Measurements from ENCODE around the gene TGOLN2. TPM values are rescaled to one million over a fixed set of nuclear protein-coding genes. Genes with fewer than 3 reads are reported as not detected.

The TGOLN2 gene
- total RNA-seq, 3 donors from 2014 or later (not counting 1 experiment from before 2014, with no cell fraction given): 190 to 207 (median 194) TPM

- Histone ChIP-seq H3K4me1 (ENCODE audit: control insufficient read depth, insufficient read depth, low read length) (peaks cover 8% of the 10 kb centered on the region), H3K9me3 (ENCODE audit: control insufficient read depth, insufficient read depth, low read length) (no peaks in the 10 kb centered on the region), H3K36me3 (ENCODE audit: control insufficient read depth, insufficient read depth, low read length) (no peaks in the 10 kb centered on the region), H3K27ac (ENCODE audit: low read length) (no peak overlapping the region), H3K27me3 (ENCODE audit: control insufficient read depth, insufficient read depth, low read length) (no peaks in the 10 kb centered on the region), H3K4me3 (ENCODE audit: low read length) (no peak overlapping the region)
- no peaks in the 10 kb centered on the region for H3K9me3 Mint-ChIP-seq
- intact Hi-C loops (cut with micrococcal nuclease): loop anchor here (10.0 kb wide), 1 partner anchor 793 kb away; no protein-coding TSS in a partner anchor
- H3K4me1 Mint-ChIP-seq: peaks cover 11 to 16% of the 10 kb centered on the region in 2 donors
- TF ChIP-seq CTCF (IDR thresholded peaks at IDR 0.05): no peak
- H3K27me3 Mint-ChIP-seq (ENCODE audit: low read depth in 2 of 2): peaks cover 0 to 5% of the 10 kb centered on the region in 2 donors
- H3K27ac Mint-ChIP-seq: no peak overlapping the region
- DNase-seq (no peak), ATAC-seq (no peak)
- H3K4me3 Mint-ChIP-seq: no peak overlapping the region
- 86% methylated on average over 10 of the region's 10 CpGs for WGBS (ENCODE audit: insufficient coverage)
- no peaks in the 10 kb centered on the region for H3K36me3 Mint-ChIP-seq
These were observed 39.5 kb downstream of the TGOLN2 start for GRCh38 chr2:85288244-85288725.

- intact Hi-C loops (cut with micrococcal nuclease): loop anchor here (10.0 kb wide), 1 partner anchor 793 kb away; no protein-coding TSS in a partner anchor
- Mint-ChIP-seq H3K27me3 (ENCODE audit: low read depth in 2 of 2) (peaks cover 0 to 5% of the 10 kb centered on the region in 2 donors), H3K27ac (no peak overlapping the region), H3K36me3 (no peaks in the 10 kb centered on the region), H3K4me3 (no peak overlapping the region), H3K4me1 (peaks cover 11 to 16% of the 10 kb centered on the region in 2 donors), H3K9me3 (no peaks in the 10 kb centered on the region)
- Histone ChIP-seq H3K27ac (ENCODE audit: low read length) (no peak overlapping the region), H3K9me3 (ENCODE audit: control insufficient read depth, insufficient read depth, low read length) (no peaks in the 10 kb centered on the region), H3K36me3 (ENCODE audit: control insufficient read depth, insufficient read depth, low read length) (no peaks in the 10 kb centered on the region), H3K27me3 (ENCODE audit: control insufficient read depth, insufficient read depth, low read length) (no peaks in the 10 kb centered on the region), H3K4me1 (ENCODE audit: control insufficient read depth, insufficient read depth, low read length) (peaks cover 8% of the 10 kb centered on the region), H3K4me3 (ENCODE audit: low read length) (no peak overlapping the region)
- TF ChIP-seq CTCF (IDR thresholded peaks at IDR 0.05): no peak
- ATAC-seq (no peak), DNase-seq (no peak)
- WGBS (ENCODE audit: insufficient coverage): 100% methylated on average over 2 of the region's 7 CpGs
These were observed 40.1 kb downstream of the TGOLN2 start for GRCh38 chr2:85287721-85288120.

GRCh38 chr2:85286918-85287317 is 40.9 kb downstream of the TGOLN2 start:
- Mint-ChIP-seq H3K9me3 (no peaks in the 10 kb centered on the region), H3K27ac (peak overlapping the region in 1 of 2 donors; percentile 7), H3K4me3 (no peak overlapping the region), H3K36me3 (no peaks in the 10 kb centered on the region), H3K27me3 (ENCODE audit: low read depth in 2 of 2) (peaks cover 0 to 5% of the 10 kb centered on the region in 2 donors), H3K4me1 (peaks cover 11 to 16% of the 10 kb centered on the region in 2 donors)
- TF ChIP-seq CTCF (IDR thresholded peaks at IDR 0.05): no peak
- H3K9me3 ChIP-seq (ENCODE audit: control insufficient read depth, insufficient read depth, low read length): no peaks in the 10 kb centered on the region
- no peaks in the 10 kb centered on the region for H3K36me3 ChIP-seq (ENCODE audit: control insufficient read depth, insufficient read depth, low read length)
- intact Hi-C loops (cut with micrococcal nuclease): loop anchor here (10.0 kb wide), 1 partner anchor 792 kb away; no protein-coding TSS in a partner anchor
- H3K4me1 ChIP-seq (ENCODE audit: control insufficient read depth, insufficient read depth, low read length): peaks cover 8% of the 10 kb centered on the region
- H3K27ac ChIP-seq (ENCODE audit: low read length): no peak overlapping the region
- ATAC-seq (no peak), DNase-seq (no peak)
- no peaks in the 10 kb centered on the region for H3K27me3 ChIP-seq (ENCODE audit: control insufficient read depth, insufficient read depth, low read length)
- no peak overlapping the region for H3K4me3 ChIP-seq (ENCODE audit: low read length)
- 41% methylated on average over 8 of the region's 8 CpGs for WGBS (ENCODE audit: insufficient coverage)

GRCh38 chr2:85283641-85284040 is 44.1 kb downstream of the TGOLN2 start:
- H3K36me3 ChIP-seq (ENCODE audit: control insufficient read depth, insufficient read depth, low read length): no peaks in the 10 kb centered on the region
- no peaks in the 10 kb centered on the region for H3K27me3 ChIP-seq (ENCODE audit: control insufficient read depth, insufficient read depth, low read length)
- WGBS (ENCODE audit: insufficient coverage): 94% methylated on average over 8 of the region's 8 CpGs
- intact Hi-C loops (cut with micrococcal nuclease): loop anchor here (10.0 kb wide), 1 partner anchor 789 kb away; no protein-coding TSS in a partner anchor
- DNase-seq (no peak), ATAC-seq (no peak)
- Mint-ChIP-seq H3K4me1 (peaks cover 0 to 5% of the 10 kb centered on the region in 2 donors), H3K9me3 (no peaks in the 10 kb centered on the region), H3K36me3 (no peaks in the 10 kb centered on the region), H3K27ac (no peak overlapping the region), H3K4me3 (no peak overlapping the region), H3K27me3 (ENCODE audit: low read depth in 2 of 2) (peaks cover 0 to 8% of the 10 kb centered on the region in 2 donors)
- no peak overlapping the region for H3K27ac ChIP-seq (ENCODE audit: low read length)
- no peak for TF ChIP-seq CTCF (IDR thresholded peaks at IDR 0.05)
- no peaks in the 10 kb centered on the region for H3K9me3 ChIP-seq (ENCODE audit: control insufficient read depth, insufficient read depth, low read length)
- H3K4me1 ChIP-seq (ENCODE audit: control insufficient read depth, insufficient read depth, low read length): peaks cover 3% of the 10 kb centered on the region
- no peak overlapping the region for H3K4me3 ChIP-seq (ENCODE audit: low read length)

Data from natural killer cell (primary cell).